ENCODE data around the gene WDR12.
"Not testable (repeated sequence)": the region's sequence is repeated elsewhere in the genome, so short reads cannot be mapped to it uniquely, and the experiment has no call there.

WDR12 gene

DNA sequence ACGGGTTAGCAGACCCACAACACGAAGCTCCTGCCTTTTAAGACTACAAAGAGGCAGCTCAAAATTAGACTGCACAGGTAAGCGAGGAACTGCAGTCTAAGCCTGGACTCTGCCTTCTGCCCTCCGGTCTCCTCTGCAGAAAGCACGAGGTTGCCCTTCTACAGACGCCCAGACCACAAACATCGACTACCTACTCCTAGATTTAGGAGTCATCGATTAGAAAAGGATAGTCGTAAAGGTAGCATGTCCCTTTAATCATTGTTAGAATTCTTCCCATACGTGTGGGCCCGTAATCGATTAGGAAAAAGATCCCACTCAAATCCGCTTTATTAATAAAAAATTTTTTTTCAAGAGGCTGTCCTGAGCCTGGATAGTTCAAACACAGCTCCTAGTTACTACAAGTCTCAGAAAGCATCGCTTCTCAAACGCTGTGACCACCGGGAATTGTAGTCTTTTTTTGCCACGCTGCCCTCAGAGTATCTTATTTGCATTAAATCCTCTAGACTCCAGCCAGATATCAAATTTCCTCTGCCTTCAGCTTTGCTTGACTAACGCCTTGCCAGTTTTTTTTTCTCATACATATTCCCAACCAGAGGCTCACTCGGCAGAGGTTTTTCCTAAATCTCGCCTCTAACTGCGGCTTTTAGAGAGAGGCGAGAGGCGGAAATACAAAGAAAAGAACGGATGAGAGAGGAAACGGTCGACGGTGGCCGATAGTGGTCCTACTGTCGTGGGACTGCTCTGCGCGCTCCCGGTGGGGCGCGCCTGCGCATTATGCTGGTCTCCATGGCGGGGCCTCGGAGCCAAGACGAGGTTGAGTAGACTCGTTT, at the start of gene WDR12, which contains the start of gene CARF:
Gene WDR12, minus strand, starts transcription at position 162 of the 830 bp plus-strand sequence. CDS start 197 bp downstream, outside the sequence.
Gene CARF, plus strand, starts transcription at position 764 of the 830 bp plus-strand sequence. CDS start 29,628 bp downstream, outside the sequence.
- DNase-seq (ENCODE audit: low read depth in 2 of 2) = peak; percentile 61 to 75

DNA sequence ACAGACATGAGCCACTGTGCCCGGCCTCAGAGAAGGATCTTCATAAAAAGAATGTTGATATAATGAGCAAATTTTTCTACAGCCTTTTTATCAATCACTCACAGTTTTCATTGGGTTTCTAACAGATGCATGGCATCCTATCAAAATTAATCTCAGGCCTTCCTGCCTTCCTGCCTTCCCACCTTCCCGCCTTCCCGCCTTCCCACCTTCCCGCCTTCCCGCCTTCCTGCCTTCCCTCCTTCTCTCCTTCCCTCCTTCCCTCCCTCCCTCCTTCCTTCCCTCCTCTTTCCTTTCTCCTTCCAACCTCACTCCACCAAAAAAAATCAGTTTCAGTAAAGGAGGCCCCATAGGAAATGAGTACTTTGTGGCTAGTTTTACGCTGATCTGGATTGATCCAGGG, 49.1 kb upstream of the WDR12 start:
- no peak for DNase-seq (ENCODE audit: low read depth in 2 of 2)

DNA sequence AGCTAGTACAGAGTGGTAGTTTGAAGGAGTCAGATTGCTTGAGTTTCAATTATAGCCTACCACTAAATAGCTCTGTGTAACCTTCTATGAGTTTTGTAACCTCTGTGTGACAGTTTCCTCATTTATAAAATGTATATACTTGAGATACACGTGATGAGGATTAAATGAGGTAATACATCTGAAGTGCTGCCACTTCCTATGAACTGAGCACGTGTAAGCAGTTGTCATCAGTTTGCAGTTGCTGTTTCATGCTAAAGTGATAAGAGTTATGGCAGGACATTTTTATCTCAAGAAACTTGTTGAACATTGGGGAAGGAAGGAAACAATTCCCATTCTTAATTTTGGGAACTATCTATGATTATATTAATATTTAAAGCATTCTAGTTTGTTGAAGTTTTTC, 39.1 kb upstream of the WDR12 start:
- DNase-seq (ENCODE audit: low read depth in 2 of 2) = no peak

DNA sequence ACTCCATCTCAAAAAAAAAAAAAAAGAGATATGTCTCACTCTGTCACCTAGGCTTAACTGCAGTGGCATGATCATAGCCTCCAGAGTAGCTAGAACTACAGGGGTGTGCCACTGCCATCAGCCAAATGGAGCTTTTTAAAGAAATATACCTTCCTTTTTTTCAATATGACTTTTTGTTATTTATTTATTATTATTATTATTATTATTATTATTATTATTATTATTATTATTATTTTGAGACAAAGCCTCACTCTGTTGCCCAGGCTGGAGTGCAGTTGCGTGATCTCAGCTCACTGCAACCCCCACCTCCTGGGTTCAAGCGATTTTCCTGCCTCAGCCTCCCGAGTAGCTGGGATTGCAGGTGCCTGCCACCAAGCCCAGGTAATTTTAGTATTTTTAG, 37.9 kb upstream of the WDR12 start:
- DNase-seq (ENCODE audit: low read depth in 2 of 2) = not testable (repeated sequence)

DNA sequence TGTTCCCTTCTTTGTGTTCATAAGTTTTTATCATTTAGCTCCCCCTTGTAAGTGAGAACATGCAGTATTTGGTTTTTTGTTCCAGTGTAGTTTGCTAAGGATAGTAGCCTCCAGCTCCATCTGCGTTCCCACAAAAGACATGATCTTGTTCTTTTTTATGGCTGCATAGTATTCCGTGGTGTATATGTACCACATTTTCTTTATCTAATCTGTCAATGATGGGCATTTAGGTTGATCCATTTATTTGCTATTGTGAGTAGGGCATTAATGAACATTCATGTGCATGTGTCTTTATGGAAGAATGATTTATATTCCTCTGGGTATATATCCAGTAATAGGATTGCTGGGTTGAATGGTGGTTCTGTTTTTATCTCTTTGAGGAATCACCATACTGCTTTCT, 34.0 kb upstream of the WDR12 start:
- no peak for DNase-seq (ENCODE audit: low read depth in 2 of 2)

DNA sequence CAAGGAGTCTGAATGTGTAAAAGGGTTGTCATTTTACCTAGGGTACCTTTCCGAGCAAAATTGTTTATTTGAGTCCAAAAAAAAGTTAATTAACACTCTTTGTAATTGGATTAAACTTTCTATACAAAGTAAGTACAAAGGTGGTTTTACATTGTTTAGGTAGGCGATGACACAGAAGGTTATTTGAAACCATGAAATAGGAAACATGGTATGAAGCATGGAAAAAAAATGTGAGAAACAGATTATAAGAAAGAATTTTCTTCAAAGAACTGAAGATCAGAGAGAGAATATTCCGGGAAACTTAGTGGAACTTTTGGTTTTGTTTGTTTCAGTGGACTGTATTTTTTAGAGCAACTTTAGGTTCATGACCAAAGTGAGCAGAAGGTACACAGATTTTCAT, 33.3 kb upstream of the WDR12 start:
- DNase-seq (ENCODE audit: low read depth in 2 of 2) = no peak

DNA sequence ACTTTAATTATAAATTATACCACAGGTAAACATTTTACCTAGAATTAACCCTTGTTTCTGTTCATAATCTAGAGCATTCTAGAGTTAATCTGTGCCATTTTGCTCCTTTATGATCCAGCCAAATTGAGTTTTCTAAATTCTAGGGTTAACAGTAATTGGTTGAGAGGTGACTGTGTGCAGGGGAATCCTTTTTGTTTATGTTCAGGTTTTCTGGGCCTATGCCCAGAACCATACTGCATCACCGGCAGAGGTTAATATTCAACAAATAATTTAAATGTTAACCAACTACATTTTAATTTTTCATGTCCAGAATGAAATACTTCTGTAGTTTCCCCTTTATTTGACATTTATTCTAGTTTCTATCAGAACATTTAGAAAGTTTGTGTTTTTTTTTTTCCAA, 32.9 kb upstream of the WDR12 start:
- DNase-seq (ENCODE audit: low read depth in 2 of 2) = no peak

DNA sequence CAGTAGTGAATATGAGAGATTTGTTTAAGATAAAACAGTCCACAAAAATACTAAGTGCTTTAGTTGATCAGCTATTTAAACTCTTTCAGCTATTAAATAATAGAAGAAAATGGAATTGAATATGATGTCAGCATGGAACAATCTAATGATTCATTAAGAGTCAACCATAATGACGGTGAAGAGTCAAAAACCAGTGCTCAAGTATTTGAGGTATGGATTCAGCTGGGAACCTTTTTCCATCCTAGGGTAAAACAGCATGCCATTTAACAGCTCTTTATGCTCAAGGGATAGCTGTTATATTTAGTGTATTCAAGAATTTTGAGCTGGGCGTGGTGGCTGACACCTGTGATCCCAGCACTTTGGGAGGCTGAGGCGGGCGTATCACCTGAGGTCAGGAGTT, 30.3 kb upstream of the WDR12 start:
- no peak for DNase-seq (ENCODE audit: low read depth in 2 of 2)

DNA sequence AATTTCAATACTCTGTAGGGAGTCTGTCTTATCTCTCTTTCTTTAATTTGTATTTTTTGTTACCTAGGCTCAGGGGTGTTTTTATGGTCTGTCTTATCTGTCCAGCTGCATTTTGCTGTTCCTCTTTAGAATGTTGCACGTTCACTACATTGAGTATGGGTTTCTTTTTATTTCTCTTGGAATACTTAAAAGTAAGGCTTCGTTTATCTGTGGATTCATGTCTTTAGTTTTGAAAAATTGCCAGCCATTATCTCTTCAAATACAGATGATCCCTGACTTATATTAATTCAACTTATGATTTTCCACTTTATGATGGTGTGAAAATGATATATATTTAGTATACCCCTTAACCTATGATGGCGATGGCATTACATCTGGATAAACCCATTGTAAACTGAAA, 27.5 kb upstream of the WDR12 start:
- DNase-seq (ENCODE audit: low read depth in 2 of 2) = no peak

DNA sequence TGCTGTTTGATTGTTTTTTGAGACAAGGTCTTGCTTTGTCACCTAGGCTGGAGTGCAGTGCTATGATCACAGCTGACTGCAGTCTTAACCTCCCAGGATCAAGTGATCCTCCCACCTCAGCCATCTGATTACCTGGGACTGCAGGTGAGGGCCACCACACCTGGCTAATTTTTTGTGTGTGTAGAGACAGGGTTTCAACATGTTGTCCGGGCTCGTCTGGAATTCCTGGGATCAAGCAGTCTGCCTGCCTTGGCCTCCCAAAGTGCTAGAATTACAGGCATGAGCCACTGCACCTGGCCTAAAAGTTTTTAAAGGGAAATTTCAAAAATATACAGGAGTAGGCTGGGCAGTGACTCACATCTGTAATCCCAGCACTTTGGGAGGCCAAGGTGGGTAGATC, 23.0 kb upstream of the WDR12 start:
- DNase-seq (ENCODE audit: low read depth in 2 of 2) = no peak

DNA sequence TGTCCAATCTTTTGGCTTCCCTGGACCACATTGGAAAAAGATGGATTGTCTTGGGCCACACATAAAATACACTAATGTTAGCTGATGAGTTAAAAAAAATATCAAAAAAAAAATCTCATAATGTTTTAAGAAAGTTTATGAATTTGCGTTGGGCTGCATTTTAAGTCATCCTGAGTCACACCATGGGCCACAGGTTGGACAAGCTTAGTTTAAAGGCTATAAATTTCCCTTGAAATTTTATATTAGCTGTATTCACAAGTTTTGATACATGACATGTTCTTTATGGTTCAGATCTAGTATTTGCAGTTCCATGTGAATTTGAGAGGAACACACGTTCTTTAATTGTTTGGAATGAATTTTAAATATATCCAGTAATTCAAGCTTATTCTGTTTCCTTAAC, 22.5 kb upstream of the WDR12 start:
- no peak for DNase-seq (ENCODE audit: low read depth in 2 of 2)

DNA sequence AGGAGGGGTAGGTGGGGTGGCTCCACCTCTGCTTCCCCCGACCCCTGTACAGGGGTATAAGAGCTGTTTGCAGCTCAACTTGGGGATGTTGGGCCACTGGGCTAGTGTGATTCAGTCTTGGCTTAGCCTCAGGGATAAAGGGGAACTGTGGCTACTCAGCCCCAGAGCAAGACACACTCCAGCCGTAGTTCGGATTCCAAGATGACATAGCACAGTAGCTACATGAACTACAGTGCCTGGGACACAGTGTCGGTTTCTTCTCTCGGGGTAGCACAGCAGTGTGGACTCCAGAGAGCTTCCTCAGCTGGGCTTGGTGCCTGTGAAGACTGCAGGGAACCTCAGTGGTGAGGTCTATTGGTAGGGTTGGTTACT, 21.7 kb upstream of the WDR12 start:
- no peak for DNase-seq (ENCODE audit: low read depth in 2 of 2)

DNA sequence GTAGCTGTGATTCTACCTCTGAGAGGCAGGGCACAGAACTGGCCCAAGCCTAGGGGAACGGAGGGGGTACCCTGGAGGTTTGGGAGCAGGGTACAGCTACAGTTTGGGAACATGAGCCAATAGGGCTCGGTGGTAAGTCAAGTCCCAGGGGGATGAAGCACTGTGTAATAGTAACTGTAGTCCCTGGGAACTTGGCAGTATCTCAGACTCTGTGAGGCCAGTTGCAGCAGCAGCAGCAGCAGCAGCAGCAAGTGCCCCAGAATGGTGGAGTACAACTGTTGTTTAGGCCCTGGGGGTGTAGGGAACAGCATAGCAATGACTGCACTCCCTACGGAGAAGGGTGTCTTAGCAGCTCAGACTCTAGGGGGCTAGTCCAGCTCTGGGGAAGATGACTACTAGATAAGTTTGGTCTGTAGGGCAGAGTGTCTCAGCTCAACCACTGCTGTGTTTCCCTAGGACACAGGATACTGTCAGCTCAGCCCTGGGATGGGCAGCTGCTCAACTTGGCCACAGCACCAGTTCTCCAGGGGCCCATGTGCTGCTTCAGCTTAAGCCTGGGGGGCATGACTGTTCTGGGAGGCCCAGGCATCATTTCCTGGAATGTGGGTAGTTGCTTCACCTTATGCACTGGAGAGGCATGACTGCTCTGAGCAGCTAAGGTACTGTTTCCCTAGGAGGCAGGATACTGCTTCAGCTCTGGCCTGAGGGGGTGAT, 21.1 kb upstream of the WDR12 start:
- DNase-seq (ENCODE audit: low read depth in 2 of 2) = no peak

DNA sequence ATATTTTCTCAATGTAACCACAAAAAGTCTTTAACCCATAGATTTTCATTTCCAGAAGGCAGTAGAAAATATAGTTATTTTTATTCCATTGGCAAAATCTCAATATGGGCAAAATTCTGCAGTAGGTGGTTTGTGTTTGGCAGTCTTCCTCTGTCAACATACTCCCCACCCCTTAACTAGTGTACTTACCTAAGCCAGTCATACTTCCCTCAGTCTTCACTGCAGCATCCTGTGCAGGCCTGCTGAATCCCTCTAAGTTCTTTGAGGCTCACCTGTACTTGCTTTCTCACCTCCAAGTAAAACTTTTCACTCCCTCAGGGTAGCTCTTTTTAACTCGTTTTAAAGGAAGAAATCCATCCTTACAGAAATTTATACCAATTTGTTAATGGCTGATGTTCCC, 7.4 kb upstream of the WDR12 start:
- DNase-seq (ENCODE audit: low read depth in 2 of 2) = no peak

DNA sequence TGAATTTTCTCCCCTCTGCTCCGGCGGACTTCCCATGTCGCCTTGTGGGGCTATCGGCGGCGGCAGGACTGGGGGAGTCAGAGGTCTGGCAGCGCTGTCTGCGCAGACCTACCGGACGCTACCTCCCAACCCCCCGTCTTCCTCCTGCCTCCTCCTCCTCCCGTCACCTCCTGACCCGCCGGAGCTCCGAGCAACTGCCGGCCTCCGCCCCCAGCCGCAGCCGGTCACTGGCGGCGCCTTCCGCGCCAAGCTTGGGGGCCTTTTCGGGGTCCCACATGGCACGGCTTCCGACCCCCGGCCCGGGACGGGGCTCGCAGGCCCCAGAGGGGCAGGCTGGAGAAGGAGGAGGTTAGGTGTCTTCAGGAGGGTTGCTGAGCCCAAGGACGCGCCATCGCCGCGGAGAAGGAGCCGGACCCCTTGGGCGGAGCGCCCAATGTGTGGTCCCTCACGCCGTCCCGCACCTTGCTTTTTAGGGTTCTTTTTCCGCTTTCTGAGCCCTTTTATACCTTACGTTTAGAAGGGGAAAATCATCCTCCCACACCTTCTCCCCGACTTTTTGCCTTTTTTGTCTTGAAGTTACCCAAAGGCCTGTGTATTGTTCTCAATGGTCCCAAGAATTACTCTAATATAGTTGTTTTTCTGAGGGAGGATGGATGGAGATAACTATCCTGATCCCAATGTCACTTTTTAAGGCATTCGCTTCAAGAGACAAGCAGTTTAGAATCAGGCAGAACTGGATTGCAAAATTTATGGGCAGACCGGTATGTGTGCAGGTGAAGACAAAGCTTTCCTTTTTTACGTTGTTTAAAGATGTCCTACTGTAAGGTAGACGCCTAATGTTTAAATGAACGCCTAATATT, 1.1 kb upstream of the WDR12 start:
- not testable (repeated sequence) for DNase-seq (ENCODE audit: low read depth in 2 of 2)

DNA sequence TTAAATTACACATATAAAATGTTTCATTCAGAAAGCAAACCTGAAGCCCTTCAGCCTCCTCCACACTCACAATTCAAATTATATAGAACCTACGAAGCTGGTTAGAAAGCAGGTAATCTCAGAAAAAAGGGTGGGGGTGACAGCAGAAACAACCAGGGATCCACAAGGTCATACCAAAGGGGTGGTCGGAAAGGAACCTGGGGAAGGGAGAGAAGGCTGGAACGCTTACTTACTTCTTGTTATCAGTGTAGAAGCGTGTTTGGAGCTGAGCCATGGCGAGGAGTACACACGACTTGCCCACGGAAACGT, 316 bp downstream of the WDR12 start:
- DNase-seq (ENCODE audit: low read depth in 2 of 2) = no peak

DNA sequence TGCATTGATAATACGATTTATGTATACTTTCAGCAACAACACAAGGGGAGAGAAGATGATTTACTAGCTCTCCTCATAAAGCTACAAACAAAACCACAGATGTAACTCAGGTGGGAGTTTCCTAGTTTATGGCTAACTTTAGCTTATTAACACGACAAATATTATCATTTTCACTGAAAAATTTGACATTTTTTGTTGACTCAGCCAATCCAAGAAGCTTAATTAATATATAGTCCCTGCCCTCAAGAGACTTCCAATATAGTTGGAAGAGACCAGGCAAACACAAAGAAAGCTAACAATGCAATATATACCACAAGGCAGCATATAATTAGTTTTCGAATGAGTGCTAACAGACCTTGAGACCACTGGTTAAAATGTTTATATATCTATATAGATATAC, 775 bp downstream of the WDR12 start:
- no peak for DNase-seq (ENCODE audit: low read depth in 2 of 2)

DNA sequence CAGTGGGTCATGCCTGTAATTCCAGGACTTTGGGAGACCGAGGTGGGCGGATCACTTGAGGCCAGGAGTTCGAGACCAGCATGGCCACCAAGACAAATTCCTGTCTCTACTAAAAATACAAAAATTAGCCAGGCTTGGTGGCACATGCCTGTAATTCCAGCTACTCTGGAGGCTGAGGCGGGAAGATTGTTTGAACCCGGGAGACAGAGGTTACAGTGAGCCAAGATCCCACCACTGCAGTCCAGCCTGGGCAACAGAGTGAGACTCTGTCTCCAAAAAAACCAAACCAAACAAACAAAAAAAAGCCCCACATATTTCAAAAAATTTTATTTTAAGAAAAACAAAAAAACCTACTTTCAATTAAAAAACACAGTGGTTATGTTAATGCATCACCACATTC, 1.2 kb downstream of the WDR12 start:
- not testable (repeated sequence) for DNase-seq (ENCODE audit: low read depth in 2 of 2)

DNA sequence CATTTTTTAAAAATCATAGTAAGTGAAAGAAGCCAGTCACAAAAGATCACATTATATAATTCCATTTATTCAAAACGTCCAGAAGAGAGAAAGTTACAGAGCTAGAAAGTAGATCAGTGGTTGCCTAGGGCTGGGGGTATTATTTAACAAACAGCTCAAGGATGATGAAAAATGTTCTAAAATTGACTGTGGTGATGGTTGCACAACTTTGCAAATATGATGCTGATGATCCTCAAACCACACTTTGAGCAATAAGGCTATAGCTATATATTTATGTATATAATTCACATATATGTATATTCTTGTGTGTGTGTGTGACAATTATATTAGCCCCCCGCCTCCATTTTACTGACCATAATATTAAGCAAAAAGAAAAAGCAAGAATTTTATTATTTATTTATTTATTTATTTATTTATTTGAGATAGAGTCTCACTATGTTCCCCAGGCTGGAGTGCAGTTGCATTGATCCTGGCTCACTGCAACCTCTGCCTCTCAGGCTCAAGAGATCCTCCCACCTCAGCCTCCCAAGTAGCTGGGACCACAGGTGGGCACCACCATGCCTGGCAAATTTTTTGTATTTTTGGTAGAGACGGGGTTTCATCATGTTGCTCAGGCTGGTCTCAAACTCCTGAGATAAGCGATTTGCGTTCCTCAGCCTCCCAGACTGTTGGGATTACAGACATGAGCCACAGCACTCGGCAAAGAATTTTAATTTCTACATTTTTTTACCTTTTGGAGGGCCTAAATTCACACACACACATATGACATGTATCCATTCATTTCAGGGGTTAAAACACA, 1.9 kb downstream of the WDR12 start:
- no peak for DNase-seq (ENCODE audit: low read depth in 2 of 2)

DNA sequence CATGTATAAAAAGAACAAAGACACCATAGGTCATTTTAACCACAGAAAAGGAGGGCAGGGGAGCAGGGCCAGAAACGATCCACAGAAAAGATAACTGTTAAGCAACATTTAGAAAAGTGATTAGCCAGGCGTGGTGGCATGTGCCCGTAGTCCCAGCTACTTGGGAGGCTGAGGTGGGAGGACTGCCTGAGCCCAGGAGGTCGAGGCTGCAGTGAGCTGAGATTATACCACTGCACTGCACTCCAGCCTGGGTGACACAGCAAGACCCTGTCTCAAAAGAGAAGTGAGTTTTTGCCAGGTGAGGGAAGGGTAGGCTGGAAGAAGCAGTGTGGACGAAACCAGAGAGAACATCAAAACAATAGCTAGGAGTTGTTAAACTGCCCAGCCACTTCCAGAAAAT, 3.3 kb downstream of the WDR12 start:
- DNase-seq (ENCODE audit: low read depth in 2 of 2) = no peak

DNA sequence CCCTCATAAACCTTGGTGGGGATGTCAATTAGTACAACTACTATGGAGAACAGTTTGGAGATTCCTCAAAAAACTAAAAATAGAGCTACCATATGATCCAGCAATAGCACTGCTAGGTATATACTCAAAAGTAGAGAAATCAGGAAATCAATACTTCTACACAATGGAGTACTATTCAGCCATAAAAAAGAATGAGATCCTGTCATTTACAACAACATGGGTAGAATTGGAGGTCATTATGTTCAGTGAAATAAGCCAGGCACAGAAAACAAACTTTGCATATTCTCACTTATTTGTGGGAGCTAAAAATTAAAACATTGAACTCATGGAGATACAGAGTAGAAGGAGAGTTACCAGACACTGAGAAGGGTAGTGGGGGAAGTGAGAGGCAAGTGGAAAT, 6.0 kb downstream of the WDR12 start:
- DNase-seq (ENCODE audit: low read depth in 2 of 2) = not testable (repeated sequence)

DNA sequence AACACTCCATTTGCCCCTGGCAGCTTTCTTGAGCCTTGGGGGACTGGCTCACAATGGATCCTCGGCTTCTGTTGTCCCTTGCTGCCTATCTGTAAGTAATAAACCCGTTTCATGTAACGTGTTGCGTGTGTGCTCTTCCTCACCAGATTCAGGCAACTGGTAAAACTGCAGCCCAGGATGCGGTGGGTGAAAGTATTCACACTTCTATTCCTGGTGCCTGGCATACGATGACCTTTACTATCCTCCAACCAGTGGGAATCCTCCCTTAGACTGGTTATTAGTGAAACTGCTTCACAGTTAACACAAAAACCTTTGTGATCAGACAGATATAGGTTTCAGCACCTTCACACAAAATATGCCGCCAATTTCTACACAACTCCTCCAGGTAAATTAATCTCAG, 26.3 kb downstream of the WDR12 start:
- DNase-seq (ENCODE audit: low read depth in 2 of 2) = no peak
